ENCODE results near the gene INHBE. TPM values are rescaled to one million over a fixed set of nuclear protein-coding genes. Genes with fewer than 3 reads are reported as not detected.

INHBE gene
- total RNA-seq, 1 experiment from 2014 or later: 13.9 TPM

- Mint-ChIP-seq H3K36me3 (ENCODE audit: insufficient read depth, unreplicated experiment) (no peaks in the 10 kb centered on the region), H3K27ac (ENCODE audit: unreplicated experiment) (no peak overlapping the region), H3K4me3 (ENCODE audit: unreplicated experiment) (no peak overlapping the region), H3K9me3 (ENCODE audit: unreplicated experiment) (no peaks in the 10 kb centered on the region), H3K4me1 (ENCODE audit: low read depth, unreplicated experiment) (no peaks in the 10 kb centered on the region), H3K27me3 (ENCODE audit: insufficient read depth, unreplicated experiment) (no peaks in the 10 kb centered on the region)
- Histone ChIP-seq H3K27me3 (replicated peaks; ENCODE audit: control insufficient read depth, insufficient read depth, low read length) (no peaks in the 10 kb centered on the region), H3K4me3 (ENCODE audit: low read depth, low read length) (no peak overlapping the region), H3K4me1 (no peaks in the 10 kb centered on the region), H3K36me3 (ENCODE audit: control insufficient read depth, insufficient read depth, low read length) (no peaks in the 10 kb centered on the region), H3K9me3 (no peaks in the 10 kb centered on the region)
- BruUV-seq (replicated peaks): no TSS peak
- no peak for DNase-seq
- ChIA-PET POLR2A (no interaction called here), CTCF (no interaction called here)
- intact Hi-C loops (cut with micrococcal nuclease; ENCODE audit: unreplicated experiment): no loop called here
- no peak for TF ChIP-seq CTCF (IDR thresholded peaks at IDR 0.05; ENCODE audit: insufficient read depth in 1 of 2, low read depth in 1 of 2, low read length in 1 of 2, severe bottlenecking in 1 of 2, unreplicated experiment in 1 of 2)
Observed at GRCh38 chr12:57415088-57415487, 40.0 kb upstream of the INHBE start.

- no peaks in the 10 kb centered on the region for H3K27me3 Mint-ChIP-seq (ENCODE audit: insufficient read depth, unreplicated experiment)
- H3K9me3 ChIP-seq: no peaks in the 10 kb centered on the region
- POLR2A ChIA-PET: no interaction called here
- no peaks in the 10 kb centered on the region for H3K27me3 ChIP-seq (replicated peaks; ENCODE audit: control insufficient read depth, insufficient read depth, low read length)
- CTCF ChIA-PET: no interaction called here
- H3K4me3 Mint-ChIP-seq (ENCODE audit: unreplicated experiment): no peak overlapping the region
- no peak for TF ChIP-seq CTCF (IDR thresholded peaks at IDR 0.05; ENCODE audit: insufficient read depth in 1 of 2, low read depth in 1 of 2, low read length in 1 of 2, severe bottlenecking in 1 of 2, unreplicated experiment in 1 of 2)
- no peaks in the 10 kb centered on the region for H3K36me3 ChIP-seq (ENCODE audit: control insufficient read depth, insufficient read depth, low read length)
- BruUV-seq (replicated peaks): no TSS peak
- no peaks in the 10 kb centered on the region for H3K36me3 Mint-ChIP-seq (ENCODE audit: insufficient read depth, unreplicated experiment)
- H3K9me3 Mint-ChIP-seq (ENCODE audit: unreplicated experiment): no peaks in the 10 kb centered on the region
- no peaks in the 10 kb centered on the region for H3K4me1 ChIP-seq
- intact Hi-C loops (cut with micrococcal nuclease; ENCODE audit: unreplicated experiment): no loop called here
- no peak overlapping the region for H3K27ac Mint-ChIP-seq (ENCODE audit: unreplicated experiment)
- H3K4me3 ChIP-seq (ENCODE audit: low read depth, low read length): no peak overlapping the region
- H3K4me1 Mint-ChIP-seq (ENCODE audit: low read depth, unreplicated experiment): no peaks in the 10 kb centered on the region
- DNase-seq: no peak
Observed at GRCh38 chr12:57416039-57416996, 38.8 kb upstream of the INHBE start.

GRCh38 chr12:57418255-57418654, 36.9 kb upstream of the INHBE start:
- Mint-ChIP-seq H3K4me3 (ENCODE audit: unreplicated experiment) (no peak overlapping the region), H3K27ac (ENCODE audit: unreplicated experiment) (no peak overlapping the region), H3K36me3 (ENCODE audit: insufficient read depth, unreplicated experiment) (peaks cover 5% of the 10 kb centered on the region), H3K9me3 (ENCODE audit: unreplicated experiment) (no peaks in the 10 kb centered on the region), H3K4me1 (ENCODE audit: low read depth, unreplicated experiment) (no peaks in the 10 kb centered on the region), H3K27me3 (ENCODE audit: insufficient read depth, unreplicated experiment) (no peaks in the 10 kb centered on the region)
- Histone ChIP-seq H3K36me3 (ENCODE audit: control insufficient read depth, insufficient read depth, low read length) (no peaks in the 10 kb centered on the region), H3K4me1 (no peaks in the 10 kb centered on the region), H3K9me3 (no peaks in the 10 kb centered on the region), H3K27me3 (replicated peaks; ENCODE audit: control insufficient read depth, insufficient read depth, low read length) (no peaks in the 10 kb centered on the region), H3K4me3 (ENCODE audit: low read depth, low read length) (no peak overlapping the region)
- BruUV-seq (replicated peaks): no TSS peak
- intact Hi-C loops (cut with micrococcal nuclease; ENCODE audit: unreplicated experiment): no loop called here
- CTCF ChIA-PET: no interaction called here
- POLR2A ChIA-PET: no interaction called here
- TF ChIP-seq CTCF (IDR thresholded peaks at IDR 0.05; ENCODE audit: insufficient read depth in 1 of 2, low read depth in 1 of 2, low read length in 1 of 2, severe bottlenecking in 1 of 2, unreplicated experiment in 1 of 2): no peak
- DNase-seq: no peak

Measured in Caco-2 (cell line).